ENCODE results near the gene MARK4.

MARK4 gene

GRCh38 chr19:45347570-45348366 lies 96.7 kb downstream of the MARK4 start:
- no peak for DNase-seq (ENCODE audit: low spot score)
- TF ChIP-seq, protein P1, sequence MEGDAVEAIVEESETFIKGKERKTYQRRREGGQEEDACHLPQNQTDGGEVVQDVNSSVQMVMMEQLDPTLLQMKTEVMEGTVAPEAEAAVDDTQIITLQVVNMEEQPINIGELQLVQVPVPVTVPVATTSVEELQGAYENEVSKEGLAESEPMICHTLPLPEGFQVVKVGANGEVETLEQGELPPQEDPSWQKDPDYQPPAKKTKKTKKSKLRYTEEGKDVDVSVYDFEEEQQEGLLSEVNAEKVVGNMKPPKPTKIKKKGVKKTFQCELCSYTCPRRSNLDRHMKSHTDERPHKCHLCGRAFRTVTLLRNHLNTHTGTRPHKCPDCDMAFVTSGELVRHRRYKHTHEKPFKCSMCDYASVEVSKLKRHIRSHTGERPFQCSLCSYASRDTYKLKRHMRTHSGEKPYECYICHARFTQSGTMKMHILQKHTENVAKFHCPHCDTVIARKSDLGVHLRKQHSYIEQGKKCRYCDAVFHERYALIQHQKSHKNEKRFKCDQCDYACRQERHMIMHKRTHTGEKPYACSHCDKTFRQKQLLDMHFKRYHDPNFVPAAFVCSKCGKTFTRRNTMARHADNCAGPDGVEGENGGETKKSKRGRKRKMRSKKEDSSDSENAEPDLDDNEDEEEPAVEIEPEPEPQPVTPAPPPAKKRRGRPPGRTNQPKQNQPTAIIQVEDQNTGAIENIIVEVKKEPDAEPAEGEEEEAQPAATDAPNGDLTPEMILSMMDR (IDR thresholded peaks at IDR 0.05; ENCODE audit: extremely low read depth, insufficient read depth, missing control alignments), result no peak
- in situ Hi-C loops (cut with MboI; ENCODE audit: low pct_unique_long_range_greater_than_20kb, low sequenced_read_pairs, unreplicated experiment), result no loop called here

- in situ Hi-C loops (cut with MboI; ENCODE audit: low pct_unique_long_range_greater_than_20kb, low sequenced_read_pairs, unreplicated experiment), result no loop called here
- no peak for DNase-seq (ENCODE audit: low spot score)
- TF ChIP-seq, protein P1 (IDR thresholded peaks at IDR 0.05; ENCODE audit: extremely low read depth, insufficient read depth, missing control alignments), result no peak
These were observed 97.5 kb downstream of the MARK4 start for GRCh38 chr19:45348367-45349125.

- in situ Hi-C loops (cut with MboI; ENCODE audit: low pct_unique_long_range_greater_than_20kb, low sequenced_read_pairs, unreplicated experiment), result no loop called here
- no peak for DNase-seq (ENCODE audit: low spot score)
- TF ChIP-seq, protein P1 (IDR thresholded peaks at IDR 0.05; ENCODE audit: extremely low read depth, insufficient read depth, missing control alignments), result no peak
These were observed 98.0 kb downstream of the MARK4 start for GRCh38 chr19:45349126-45349415.

DNA sequence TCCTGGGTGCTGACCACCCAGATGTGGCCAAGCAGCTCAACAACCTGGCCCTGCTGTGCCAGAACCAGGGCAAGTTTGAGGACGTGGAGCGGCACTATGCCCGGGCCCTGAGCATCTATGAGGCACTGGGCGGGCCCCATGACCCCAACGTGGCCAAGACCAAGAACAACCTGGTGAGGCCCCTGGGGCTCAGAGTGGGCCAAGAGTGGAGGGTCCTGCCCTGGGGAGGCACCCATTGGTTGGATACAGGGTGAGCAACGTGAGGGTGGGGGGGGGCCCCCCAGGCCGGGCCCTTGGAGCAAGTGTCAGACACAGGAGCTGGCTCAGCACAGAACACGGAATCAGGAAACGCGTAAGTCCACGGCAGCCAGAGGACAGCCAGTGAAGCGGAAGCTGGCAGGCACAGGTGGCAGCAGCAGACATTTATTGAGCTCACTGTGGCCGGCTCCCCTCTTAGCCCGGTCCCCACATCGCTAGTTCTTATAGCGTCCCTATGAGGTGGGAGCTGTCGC lies 98.4 kb downstream of the MARK4 start:
- in situ Hi-C loops (cut with MboI; ENCODE audit: low pct_unique_long_range_greater_than_20kb, low sequenced_read_pairs, unreplicated experiment), result no loop called here
- TF ChIP-seq, protein P1 (IDR thresholded peaks at IDR 0.05; ENCODE audit: extremely low read depth, insufficient read depth, missing control alignments), result no peak

GRCh38 chr19:45350477-45351058 lies 99.5 kb downstream of the MARK4 start:
- in situ Hi-C loops (cut with MboI; ENCODE audit: low pct_unique_long_range_greater_than_20kb, low sequenced_read_pairs, unreplicated experiment), result no loop called here
- no peak for DNase-seq (ENCODE audit: low spot score)
- TF ChIP-seq, protein P1 (IDR thresholded peaks at IDR 0.05; ENCODE audit: extremely low read depth, insufficient read depth, missing control alignments), result no peak

More for the DNA sequence above, 98.4 kb downstream of the MARK4 start:
- no peak for DNase-seq (ENCODE audit: low spot score)

GRCh38 chr19:45351401-45351952 lies 100.4 kb downstream of the MARK4 start:
- DNase-seq (ENCODE audit: low spot score), result no peak
- TF ChIP-seq, protein P1 (IDR thresholded peaks at IDR 0.05; ENCODE audit: extremely low read depth, insufficient read depth, missing control alignments), result no peak
- in situ Hi-C loops (cut with MboI; ENCODE audit: low pct_unique_long_range_greater_than_20kb, low sequenced_read_pairs, unreplicated experiment), result no loop called here

All from GM13977 (cell line).